Stomach (tissue), 4 donors: ENCODE data around the gene CYP2W1.

ENCODE experiments used
- EP300 ChIP-seq: sonication (generic); formaldehyde crosslinking; IDR thresholded peaks from one replicate; pipeline ENCODE4 v1.6.1; 2017; ENCODE audit warnings: antibody characterized with exemption
- POLR2A ChIP-seq, 4 donors: fragments of 450-650 bp; IDR thresholded peaks; one replicate each; pipeline ENCODE4 v1.6.1; 2016; ENCODE audit warnings: antibody characterized with exemption in 4 of 4, control low read depth in 2 of 4, mild to moderate bottlenecking in 1 of 4, moderate library complexity in 1 of 4
- POLR2AphosphoS5 ChIP-seq, 3 donors: sonication (generic); formaldehyde crosslinking; IDR thresholded peaks; one replicate each; pipeline ENCODE4 v1.6.1; 2016; ENCODE audit warnings: antibody characterized with exemption in 3 of 3
- TF ChIP-seq, protein P1 (sequence below), 7 experiments: fragments of 450-650 bp in 4 of 7; fragments of 200-600 bp in 3 of 7; sonication (generic) in 3 of 7; IDR thresholded peaks; one replicate each; pipeline ENCODE4 v1.5.1; 2016 to 2019; ENCODE audit warnings: antibody characterized with exemption in 7 of 7, control low read depth in 2 of 7, mild to moderate bottlenecking in 1 of 7

DNA sequence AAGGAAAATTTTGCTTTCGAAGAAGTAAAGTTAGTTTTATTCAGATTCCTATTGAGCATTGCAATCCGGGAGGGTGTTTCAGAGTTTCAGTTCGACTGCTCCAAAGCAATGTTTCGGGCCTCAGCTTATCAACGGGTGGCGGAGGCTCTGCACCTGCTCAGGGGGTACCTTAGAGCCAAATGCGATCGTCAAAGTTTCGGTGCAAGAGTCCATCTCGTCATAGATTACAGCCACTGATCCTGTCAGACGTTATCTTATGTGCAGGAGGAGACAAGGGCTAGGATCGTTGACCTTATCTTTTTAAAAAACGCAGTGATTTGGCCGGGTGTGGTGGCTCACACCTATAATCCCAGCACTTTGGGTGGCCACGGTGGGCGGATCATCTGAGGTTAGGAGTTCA, 3.8 kb upstream of the CYP2W1 start:
- no peak for TF ChIP-seq EP300
- TF ChIP-seq, protein P1, sequence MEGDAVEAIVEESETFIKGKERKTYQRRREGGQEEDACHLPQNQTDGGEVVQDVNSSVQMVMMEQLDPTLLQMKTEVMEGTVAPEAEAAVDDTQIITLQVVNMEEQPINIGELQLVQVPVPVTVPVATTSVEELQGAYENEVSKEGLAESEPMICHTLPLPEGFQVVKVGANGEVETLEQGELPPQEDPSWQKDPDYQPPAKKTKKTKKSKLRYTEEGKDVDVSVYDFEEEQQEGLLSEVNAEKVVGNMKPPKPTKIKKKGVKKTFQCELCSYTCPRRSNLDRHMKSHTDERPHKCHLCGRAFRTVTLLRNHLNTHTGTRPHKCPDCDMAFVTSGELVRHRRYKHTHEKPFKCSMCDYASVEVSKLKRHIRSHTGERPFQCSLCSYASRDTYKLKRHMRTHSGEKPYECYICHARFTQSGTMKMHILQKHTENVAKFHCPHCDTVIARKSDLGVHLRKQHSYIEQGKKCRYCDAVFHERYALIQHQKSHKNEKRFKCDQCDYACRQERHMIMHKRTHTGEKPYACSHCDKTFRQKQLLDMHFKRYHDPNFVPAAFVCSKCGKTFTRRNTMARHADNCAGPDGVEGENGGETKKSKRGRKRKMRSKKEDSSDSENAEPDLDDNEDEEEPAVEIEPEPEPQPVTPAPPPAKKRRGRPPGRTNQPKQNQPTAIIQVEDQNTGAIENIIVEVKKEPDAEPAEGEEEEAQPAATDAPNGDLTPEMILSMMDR (IDR thresholded peaks at IDR 0.05) = no peak
- TF ChIP-seq POLR2A (IDR thresholded peaks at IDR 0.05) = no peak
- no peak for TF ChIP-seq POLR2AphosphoS5 (IDR thresholded peaks at IDR 0.05)
